Measurements from ENCODE around the gene PRKG1. TPM values are rescaled to one million over a fixed set of nuclear protein-coding genes. Genes with fewer than 3 reads are reported as not detected.

Gene PRKG1
- polyA plus RNA-seq, 2 donors = 0.84 to 0.87 TPM

DNA sequence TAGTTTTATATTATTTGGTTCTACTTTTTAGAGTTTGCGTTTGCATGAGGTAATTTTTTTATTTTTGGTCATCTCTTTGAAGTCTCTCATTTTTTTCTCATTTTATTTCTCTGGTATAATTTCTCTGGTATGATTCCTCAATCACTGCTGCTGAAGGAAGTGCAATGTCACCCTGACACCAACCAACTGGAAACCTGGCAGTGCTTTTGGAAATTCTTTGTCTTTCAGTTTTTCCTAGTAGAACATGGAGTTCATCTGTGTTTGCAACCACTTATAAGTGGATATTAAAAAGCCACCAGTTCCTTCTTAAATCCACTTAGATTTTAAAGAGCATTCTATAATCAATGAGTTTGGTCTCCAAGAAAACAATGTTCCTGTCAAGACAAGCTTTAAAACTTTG is 291.8 kb downstream of the PRKG1 start:
- H3K4me3 ChIP-seq (ENCODE audit: low read depth in 1 of 2, low read length in 2 of 2) = no peak overlapping the region
- H3K36me3 ChIP-seq (ENCODE audit: control insufficient read depth in 2 of 2, insufficient read depth in 2 of 2, low read length in 1 of 2) = no peaks in the 10 kb centered on the region
- no peaks in the 10 kb centered on the region for H3K4me1 ChIP-seq (ENCODE audit: control insufficient read depth in 2 of 2, insufficient read depth in 2 of 2, low read length in 1 of 2)
- no peaks in the 10 kb centered on the region for H3K9me3 ChIP-seq (ENCODE audit: control insufficient read depth in 2 of 2, insufficient read depth in 1 of 2, low read depth in 1 of 2, low read length in 1 of 2)
- WGBS, 2 donors = 72 to 89% methylated on average over 1 of the region's 1 CpG
- H3K27me3 ChIP-seq (ENCODE audit: control insufficient read depth in 1 of 2, insufficient read depth in 2 of 2, low read length in 2 of 2) = no peaks in the 10 kb centered on the region
- H3K27ac ChIP-seq (ENCODE audit: low read depth in 2 of 2, low read length in 1 of 2) = no peak overlapping the region

GRCh38 chr10:51367127-51367526 is 292.8 kb downstream of the PRKG1 start:
- 66 to 67% methylated on average over 4 of the region's 4 CpGs for WGBS, 2 donors
- Histone ChIP-seq H3K9me3 (ENCODE audit: control insufficient read depth in 2 of 2, insufficient read depth in 1 of 2, low read depth in 1 of 2, low read length in 1 of 2) (no peaks in the 10 kb centered on the region), H3K4me3 (ENCODE audit: low read depth in 1 of 2, low read length in 2 of 2) (no peak overlapping the region), H3K27me3 (ENCODE audit: control insufficient read depth in 1 of 2, insufficient read depth in 2 of 2, low read length in 2 of 2) (no peaks in the 10 kb centered on the region), H3K27ac (ENCODE audit: low read depth in 2 of 2, low read length in 1 of 2) (no peak overlapping the region), H3K36me3 (ENCODE audit: control insufficient read depth in 2 of 2, insufficient read depth in 2 of 2, low read length in 1 of 2) (no peaks in the 10 kb centered on the region), H3K4me1 (ENCODE audit: control insufficient read depth in 2 of 2, insufficient read depth in 2 of 2, low read length in 1 of 2) (no peaks in the 10 kb centered on the region)

DNA sequence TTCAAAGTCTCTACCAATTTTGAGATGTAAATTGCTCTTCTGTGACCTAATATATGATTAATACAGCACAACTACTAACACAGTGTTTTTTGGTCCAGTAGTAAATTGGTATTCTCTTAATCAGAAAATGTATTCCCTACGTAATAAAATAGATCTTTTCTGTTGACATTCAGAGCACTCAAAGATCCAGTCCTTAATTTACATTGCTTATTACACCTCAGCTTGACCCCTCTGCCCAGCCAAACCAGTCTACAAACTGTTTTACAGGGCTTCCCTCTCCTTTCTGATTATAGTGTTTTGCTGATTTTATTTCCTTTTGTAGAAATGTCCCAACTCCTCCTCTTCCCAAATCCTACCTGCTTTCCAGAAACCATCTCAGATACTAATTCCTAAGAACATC is 293.4 kb downstream of the PRKG1 start:
- Histone ChIP-seq H3K4me1 (ENCODE audit: control insufficient read depth in 2 of 2, insufficient read depth in 2 of 2, low read length in 1 of 2) (no peaks in the 10 kb centered on the region), H3K9me3 (ENCODE audit: control insufficient read depth in 2 of 2, insufficient read depth in 1 of 2, low read depth in 1 of 2, low read length in 1 of 2) (no peaks in the 10 kb centered on the region), H3K27ac (ENCODE audit: low read depth in 2 of 2, low read length in 1 of 2) (no peak overlapping the region), H3K4me3 (ENCODE audit: low read depth in 1 of 2, low read length in 2 of 2) (no peak overlapping the region), H3K36me3 (ENCODE audit: control insufficient read depth in 2 of 2, insufficient read depth in 2 of 2, low read length in 1 of 2) (no peaks in the 10 kb centered on the region), H3K27me3 (ENCODE audit: control insufficient read depth in 1 of 2, insufficient read depth in 2 of 2, low read length in 2 of 2) (no peaks in the 10 kb centered on the region)
- WGBS, 2 donors = 90 to 94% methylated on average over 1 of the region's 1 CpG

DNA sequence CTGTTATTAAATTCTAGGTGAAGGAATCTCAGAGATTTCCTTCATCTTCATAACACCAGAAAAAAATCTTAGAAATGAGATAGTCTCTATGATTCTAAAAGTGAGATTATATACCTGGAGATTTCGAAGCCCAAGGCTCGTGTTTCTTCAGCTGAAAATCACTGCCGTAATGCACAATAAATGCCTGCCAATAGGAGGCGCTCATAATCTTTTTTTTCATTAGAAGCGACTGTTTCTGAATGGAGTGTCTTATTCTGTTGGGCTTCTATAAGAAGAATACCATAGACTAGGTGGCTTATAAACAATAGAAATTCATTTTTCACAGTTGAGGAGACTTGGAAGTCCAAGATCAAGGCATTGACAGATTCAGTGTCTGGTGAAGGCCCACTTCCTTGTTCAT is 294.7 kb downstream of the PRKG1 start:
- H3K9me3 ChIP-seq (ENCODE audit: control insufficient read depth in 2 of 2, insufficient read depth in 1 of 2, low read depth in 1 of 2, low read length in 1 of 2) = no peaks in the 10 kb centered on the region
- no peak overlapping the region for H3K4me3 ChIP-seq (ENCODE audit: low read depth in 1 of 2, low read length in 2 of 2)
- 90 to 91% methylated on average over 5 of the region's 5 CpGs for WGBS, 2 donors
- H3K36me3 ChIP-seq (ENCODE audit: control insufficient read depth in 2 of 2, insufficient read depth in 2 of 2, low read length in 1 of 2) = no peaks in the 10 kb centered on the region
- no peak overlapping the region for H3K27ac ChIP-seq (ENCODE audit: low read depth in 2 of 2, low read length in 1 of 2)
- H3K27me3 ChIP-seq (ENCODE audit: control insufficient read depth in 1 of 2, insufficient read depth in 2 of 2, low read length in 2 of 2) = no peaks in the 10 kb centered on the region
- no peaks in the 10 kb centered on the region for H3K4me1 ChIP-seq (ENCODE audit: control insufficient read depth in 2 of 2, insufficient read depth in 2 of 2, low read length in 1 of 2)

- no peaks in the 10 kb centered on the region for H3K36me3 ChIP-seq (ENCODE audit: control insufficient read depth in 2 of 2, insufficient read depth in 2 of 2, low read length in 1 of 2)
- H3K27ac ChIP-seq (ENCODE audit: low read depth in 2 of 2, low read length in 1 of 2) = no peak overlapping the region
- no peak overlapping the region for H3K4me3 ChIP-seq (ENCODE audit: low read depth in 1 of 2, low read length in 2 of 2)
- H3K4me1 ChIP-seq (ENCODE audit: control insufficient read depth in 2 of 2, insufficient read depth in 2 of 2, low read length in 1 of 2) = no peaks in the 10 kb centered on the region
- H3K27me3 ChIP-seq (ENCODE audit: control insufficient read depth in 1 of 2, insufficient read depth in 2 of 2, low read length in 2 of 2) = no peaks in the 10 kb centered on the region
- WGBS, 2 donors = 86 to 91% methylated on average over 2 of the region's 2 CpGs
- no peaks in the 10 kb centered on the region for H3K9me3 ChIP-seq (ENCODE audit: control insufficient read depth in 2 of 2, insufficient read depth in 1 of 2, low read depth in 1 of 2, low read length in 1 of 2)
Observed at GRCh38 chr10:51369903-51370302, 295.6 kb downstream of the PRKG1 start.

GRCh38 chr10:51371743-51372142 is 297.5 kb downstream of the PRKG1 start:
- WGBS, 2 donors = 51 to 60% methylated on average over 2 of the region's 2 CpGs
- H3K36me3 ChIP-seq (ENCODE audit: control insufficient read depth in 2 of 2, insufficient read depth in 2 of 2, low read length in 1 of 2) = no peaks in the 10 kb centered on the region
- no peaks in the 10 kb centered on the region for H3K9me3 ChIP-seq (ENCODE audit: control insufficient read depth in 2 of 2, insufficient read depth in 1 of 2, low read depth in 1 of 2, low read length in 1 of 2)
- H3K4me1 ChIP-seq (ENCODE audit: control insufficient read depth in 2 of 2, insufficient read depth in 2 of 2, low read length in 1 of 2) = no peaks in the 10 kb centered on the region
- H3K4me3 ChIP-seq (ENCODE audit: low read depth in 1 of 2, low read length in 2 of 2) = no peak overlapping the region
- no peak overlapping the region for H3K27ac ChIP-seq (ENCODE audit: low read depth in 2 of 2, low read length in 1 of 2)
- no peaks in the 10 kb centered on the region for H3K27me3 ChIP-seq (ENCODE audit: control insufficient read depth in 1 of 2, insufficient read depth in 2 of 2, low read length in 2 of 2)

GRCh38 chr10:51375790-51376189 is 301.5 kb downstream of the PRKG1 start:
- WGBS, 2 donors = 76 to 77% methylated on average over 2 of the region's 2 CpGs
- no peak overlapping the region for H3K4me3 ChIP-seq (ENCODE audit: low read depth in 1 of 2, low read length in 2 of 2)
- H3K9me3 ChIP-seq (ENCODE audit: control insufficient read depth in 2 of 2, insufficient read depth in 1 of 2, low read depth in 1 of 2, low read length in 1 of 2) = no peaks in the 10 kb centered on the region
- no peak overlapping the region for H3K27ac ChIP-seq (ENCODE audit: low read depth in 2 of 2, low read length in 1 of 2)
- H3K27me3 ChIP-seq (ENCODE audit: control insufficient read depth in 1 of 2, insufficient read depth in 2 of 2, low read length in 2 of 2) = no peaks in the 10 kb centered on the region
- H3K4me1 ChIP-seq (ENCODE audit: control insufficient read depth in 2 of 2, insufficient read depth in 2 of 2, low read length in 1 of 2) = no peaks in the 10 kb centered on the region
- H3K36me3 ChIP-seq (ENCODE audit: control insufficient read depth in 2 of 2, insufficient read depth in 2 of 2, low read length in 1 of 2) = no peaks in the 10 kb centered on the region

DNA sequence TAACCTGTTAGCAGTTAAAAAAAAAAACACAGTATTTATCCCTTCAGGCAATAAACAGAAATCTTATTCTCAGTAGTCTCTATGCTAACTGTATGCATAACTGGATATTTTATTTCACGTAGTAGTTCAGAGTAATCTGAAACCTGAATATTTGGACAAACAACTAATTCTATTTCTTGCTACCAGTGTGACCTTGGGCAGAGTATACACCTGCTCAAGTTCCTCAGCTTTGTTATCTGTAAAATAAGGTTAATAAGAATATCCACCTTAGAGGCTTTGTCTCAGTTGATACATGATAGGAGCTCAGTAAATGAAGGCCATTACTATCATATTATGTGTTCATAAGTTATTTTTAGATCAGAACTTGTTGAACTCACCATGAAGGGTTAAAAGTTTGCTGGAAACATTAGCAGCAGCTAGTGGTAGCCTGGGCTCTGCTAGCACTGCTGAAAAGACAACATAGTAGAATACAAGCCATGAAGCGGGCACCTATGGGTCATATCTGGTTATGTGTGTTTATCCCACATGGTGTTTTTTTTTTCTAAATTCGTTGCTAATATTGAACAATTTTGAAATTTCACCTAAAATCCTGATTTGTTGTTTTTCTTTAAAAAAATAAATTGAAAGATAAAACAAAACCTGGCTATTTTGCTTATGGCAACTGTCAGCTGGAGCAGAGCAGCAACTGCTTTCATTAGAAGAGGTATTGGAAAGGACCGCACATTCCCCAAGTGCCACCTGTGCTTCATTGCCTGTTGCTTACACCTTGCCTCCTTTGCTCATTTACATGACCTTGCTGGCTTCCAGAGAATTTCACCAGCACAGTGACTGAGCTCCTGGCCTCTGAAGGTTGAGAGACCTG is 303.0 kb downstream of the PRKG1 start:
- whole genome bisulfite sequencing, 2 donors = 80 to 87% methylated on average over 4 of the region's 4 CpGs
- Histone ChIP-seq H3K36me3 (ENCODE audit: control insufficient read depth in 2 of 2, insufficient read depth in 2 of 2, low read length in 1 of 2) (no peaks in the 10 kb centered on the region), H3K9me3 (ENCODE audit: control insufficient read depth in 2 of 2, insufficient read depth in 1 of 2, low read depth in 1 of 2, low read length in 1 of 2) (no peaks in the 10 kb centered on the region), H3K27ac (ENCODE audit: low read depth in 2 of 2, low read length in 1 of 2) (no peak overlapping the region), H3K27me3 (ENCODE audit: control insufficient read depth in 1 of 2, insufficient read depth in 2 of 2, low read length in 2 of 2) (no peaks in the 10 kb centered on the region), H3K4me3 (ENCODE audit: low read depth in 1 of 2, low read length in 2 of 2) (no peak overlapping the region), H3K4me1 (ENCODE audit: control insufficient read depth in 2 of 2, insufficient read depth in 2 of 2, low read length in 1 of 2) (no peaks in the 10 kb centered on the region)

- Histone ChIP-seq H3K27me3 (ENCODE audit: control insufficient read depth in 1 of 2, insufficient read depth in 2 of 2, low read length in 2 of 2) (no peaks in the 10 kb centered on the region), H3K4me3 (ENCODE audit: low read depth in 1 of 2, low read length in 2 of 2) (no peak overlapping the region), H3K36me3 (ENCODE audit: control insufficient read depth in 2 of 2, insufficient read depth in 2 of 2, low read length in 1 of 2) (no peaks in the 10 kb centered on the region), H3K4me1 (ENCODE audit: control insufficient read depth in 2 of 2, insufficient read depth in 2 of 2, low read length in 1 of 2) (no peaks in the 10 kb centered on the region), H3K27ac (ENCODE audit: low read depth in 2 of 2, low read length in 1 of 2) (no peak overlapping the region), H3K9me3 (ENCODE audit: control insufficient read depth in 2 of 2, insufficient read depth in 1 of 2, low read depth in 1 of 2, low read length in 1 of 2) (no peaks in the 10 kb centered on the region)
- WGBS, 2 donors = 71 to 82% methylated on average over 3 of the region's 3 CpGs
Observed at GRCh38 chr10:51377932-51378599, 303.8 kb downstream of the PRKG1 start.

DNA sequence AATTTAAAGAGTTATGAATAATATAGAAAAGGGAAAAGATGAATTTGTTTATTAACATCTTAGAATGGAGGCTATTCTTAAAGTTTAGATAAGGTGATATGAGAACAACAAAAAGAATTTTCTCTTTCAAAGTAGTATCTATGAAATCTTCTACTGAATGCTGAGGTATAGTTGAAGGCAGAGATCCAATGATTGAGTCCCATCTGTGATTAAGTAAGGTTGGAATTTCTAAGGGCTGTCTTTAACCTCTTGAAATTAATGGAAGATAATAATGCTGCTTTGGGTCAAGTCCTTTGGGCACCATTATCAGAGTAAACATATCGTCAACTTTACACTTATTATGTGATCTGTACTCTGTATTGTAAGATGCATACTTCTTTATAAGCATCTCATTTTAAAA is 307.9 kb downstream of the PRKG1 start:
- Histone ChIP-seq H3K4me1 (ENCODE audit: control insufficient read depth in 2 of 2, insufficient read depth in 2 of 2, low read length in 1 of 2) (no peaks in the 10 kb centered on the region), H3K27me3 (ENCODE audit: control insufficient read depth in 1 of 2, insufficient read depth in 2 of 2, low read length in 2 of 2) (no peaks in the 10 kb centered on the region), H3K9me3 (ENCODE audit: control insufficient read depth in 2 of 2, insufficient read depth in 1 of 2, low read depth in 1 of 2, low read length in 1 of 2) (no peaks in the 10 kb centered on the region), H3K4me3 (ENCODE audit: low read depth in 1 of 2, low read length in 2 of 2) (no peak overlapping the region), H3K27ac (ENCODE audit: low read depth in 2 of 2, low read length in 1 of 2) (no peak overlapping the region), H3K36me3 (ENCODE audit: control insufficient read depth in 2 of 2, insufficient read depth in 2 of 2, low read length in 1 of 2) (no peaks in the 10 kb centered on the region)
- WGBS, 2 donors = 86 to 87% methylated on average over 1 of the region's 1 CpG

All from esophagus (tissue), 2 donors.